Measurements from ENCODE around the gene SLC4A5.

- TF ChIP-seq, protein P1, sequence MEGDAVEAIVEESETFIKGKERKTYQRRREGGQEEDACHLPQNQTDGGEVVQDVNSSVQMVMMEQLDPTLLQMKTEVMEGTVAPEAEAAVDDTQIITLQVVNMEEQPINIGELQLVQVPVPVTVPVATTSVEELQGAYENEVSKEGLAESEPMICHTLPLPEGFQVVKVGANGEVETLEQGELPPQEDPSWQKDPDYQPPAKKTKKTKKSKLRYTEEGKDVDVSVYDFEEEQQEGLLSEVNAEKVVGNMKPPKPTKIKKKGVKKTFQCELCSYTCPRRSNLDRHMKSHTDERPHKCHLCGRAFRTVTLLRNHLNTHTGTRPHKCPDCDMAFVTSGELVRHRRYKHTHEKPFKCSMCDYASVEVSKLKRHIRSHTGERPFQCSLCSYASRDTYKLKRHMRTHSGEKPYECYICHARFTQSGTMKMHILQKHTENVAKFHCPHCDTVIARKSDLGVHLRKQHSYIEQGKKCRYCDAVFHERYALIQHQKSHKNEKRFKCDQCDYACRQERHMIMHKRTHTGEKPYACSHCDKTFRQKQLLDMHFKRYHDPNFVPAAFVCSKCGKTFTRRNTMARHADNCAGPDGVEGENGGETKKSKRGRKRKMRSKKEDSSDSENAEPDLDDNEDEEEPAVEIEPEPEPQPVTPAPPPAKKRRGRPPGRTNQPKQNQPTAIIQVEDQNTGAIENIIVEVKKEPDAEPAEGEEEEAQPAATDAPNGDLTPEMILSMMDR (IDR thresholded peaks at IDR 0.05; ENCODE audit: low read depth, low read length): no peak
- TF ChIP-seq POLR2A (IDR thresholded peaks at IDR 0.05; ENCODE audit: extremely low read depth, insufficient read length): no peak
- no peak for TF ChIP-seq MYC (IDR thresholded peaks at IDR 0.05; ENCODE audit: low read depth, low read length)
- no peak for TF ChIP-seq MAX (IDR thresholded peaks at IDR 0.05; ENCODE audit: low read depth, low read length)
Measured at GRCh38 chr2:74204436-74204835, 138.8 kb downstream of the SLC4A5 start.

Measured in NB4 (cell line).